CD14-positive monocyte (primary cell): ENCODE measurements around the gene SLIT3. TPM values are rescaled to one million over a fixed set of nuclear protein-coding genes. Genes with fewer than 3 reads are reported as not detected.

ENCODE experiments used
- DNase-seq, 3 donors: peaks; one replicate each; pipeline ENCODE4 v3.0.0-alpha.2; 2011 to 2022
- H2AFZ ChIP-seq: 2 replicates; pipeline ENCODE4 v1.6.0; 2012; ENCODE audit warnings: mild to moderate bottlenecking, low read depth, low read length, inconsistent platforms; ENCODE audit not compliant: insufficient read depth, poor library complexity, severe bottlenecking
- H3K27ac ChIP-seq, 2 donors: 1 replicate in 1 of 2; 2 replicates in 1 of 2; pipeline ENCODE4 v1.5.1; 2012 to 2013; ENCODE audit warnings: low read length in 2 of 2, control low read depth in 1 of 2, inconsistent platforms in 1 of 2, low read depth in 1 of 2, mild to moderate bottlenecking in 1 of 2
- H3K27me3 ChIP-seq, 2 donors: one replicate each; pipeline versions ENCODE4 v1.6.0 to v1.6.1; 2011 to 2013; ENCODE audit warnings: low read length in 2 of 2; ENCODE audit not compliant: control insufficient read depth in 2 of 2, insufficient read depth in 2 of 2
- H3K36me3 ChIP-seq, 2 donors: replicated peaks in 1 of 2; 1 replicate in 1 of 2; 2 replicates in 1 of 2; pipeline versions ENCODE4 v1.5.1 to v1.6.1; 2012 to 2013; ENCODE audit warnings: low read length in 2 of 2, control low read depth in 1 of 2, inconsistent platforms in 1 of 2, mild to moderate bottlenecking in 1 of 2; ENCODE audit not compliant: insufficient read depth in 2 of 2, control insufficient read depth in 1 of 2
- H3K4me1 ChIP-seq, 2 donors: 1 replicate in 1 of 2; 2 replicates in 1 of 2; pipeline versions ENCODE4 v1.5.1 to v1.6.1; 2012 to 2013; ENCODE audit warnings: low read length in 2 of 2, control low read depth in 1 of 2, inconsistent platforms in 1 of 2, mild to moderate bottlenecking in 1 of 2, moderate library complexity in 1 of 2; ENCODE audit not compliant: insufficient read depth in 2 of 2, control insufficient read depth in 1 of 2
- H3K4me2 ChIP-seq: replicated peaks from 2 replicates; pipeline ENCODE3; 2012; ENCODE audit warnings: low read length, moderate library complexity, mild to moderate bottlenecking; ENCODE audit not compliant: poor library complexity, severe bottlenecking; ENCODE audit errors: extremely low read depth
- H3K4me3 ChIP-seq, 3 experiments: fragments of 200-600 bp in 1 of 3; sonication (generic) in 1 of 3; replicated peaks in 1 of 3; 1 replicate in 2 of 3; 2 replicates in 1 of 3; pipeline ENCODE4 v1.5.1; 2011 to 2013; ENCODE audit warnings: low read length in 3 of 3, mild to moderate bottlenecking in 3 of 3, control low read depth in 2 of 3, low read depth in 2 of 3, inconsistent platforms in 1 of 3, moderate library complexity in 1 of 3
- H3K79me2 ChIP-seq: 2 replicates; pipeline ENCODE4 v1.6.0; 2012; ENCODE audit warnings: mild to moderate bottlenecking, control low read depth, inconsistent platforms, low read length, moderate library complexity; ENCODE audit not compliant: insufficient read depth
- H3K9ac ChIP-seq: 2 replicates; pipeline ENCODE4 v1.6.0; 2017; ENCODE audit warnings: low read length, mild to moderate bottlenecking; ENCODE audit not compliant: insufficient read depth, poor library complexity, severe bottlenecking
- H3K9me3 ChIP-seq, 2 donors: replicated peaks in 1 of 2; 1 replicate in 1 of 2; 2 replicates in 1 of 2; pipeline versions ENCODE4 v1.5.1 to v1.6.1; 2012 to 2013; ENCODE audit warnings: low read length in 2 of 2, control low read depth in 1 of 2; ENCODE audit not compliant: control insufficient read depth in 1 of 2, insufficient read depth in 1 of 2
- H4K20me1 ChIP-seq: 2 replicates; pipeline ENCODE4 v1.6.0; 2012; ENCODE audit warnings: mild to moderate bottlenecking, low read length, control low read depth, moderate library complexity; ENCODE audit not compliant: insufficient read depth
- H3K27ac Mint-ChIP-seq, 7 donors: one replicate each; pipeline ENCODE4 v1.8.0; 2020; ENCODE audit warnings: mild to moderate bottlenecking in 7 of 7, mixed read lengths in 7 of 7, moderate library complexity in 6 of 7, inconsistent platforms in 2 of 7
- H3K27me3 Mint-ChIP-seq, 3 donors: one replicate each; pipeline ENCODE4 v1.8.0; 2021 to 2022; ENCODE audit warnings: low read depth in 3 of 3, mild to moderate bottlenecking in 3 of 3, mixed read lengths in 3 of 3, moderate library complexity in 3 of 3, inconsistent platforms in 1 of 3
- H3K36me3 Mint-ChIP-seq, 2 donors: one replicate each; pipeline ENCODE4 v1.8.0; 2020; ENCODE audit warnings: mixed read lengths in 2 of 2, inconsistent platforms in 1 of 2, mild to moderate bottlenecking in 1 of 2
- H3K4me1 Mint-ChIP-seq: one replicate; pipeline ENCODE4 v1.8.0; 2020; ENCODE audit warnings: mild to moderate bottlenecking, mixed read lengths
- H3K4me3 Mint-ChIP-seq, 2 donors: one replicate each; pipeline ENCODE4 v1.8.0; 2020; ENCODE audit warnings: mild to moderate bottlenecking in 2 of 2, mixed read lengths in 2 of 2, moderate library complexity in 1 of 2
- H3K9me3 Mint-ChIP-seq, 7 donors: one replicate each; pipeline ENCODE4 v1.8.0; 2020 to 2022; ENCODE audit warnings: mixed read lengths in 7 of 7, mild to moderate bottlenecking in 6 of 7, moderate library complexity in 6 of 7, inconsistent platforms in 2 of 7
- CTCF ChIP-seq: fragments of 200-600 bp; IDR thresholded peaks from one replicate; pipeline ENCODE4 v1.8.0; 2022; ENCODE audit warnings: antibody characterized with exemption, mild to moderate bottlenecking
- WGBS: methylation state at CpG from one replicate; pipeline ENCODE4 v1.1.5; 2013; ENCODE audit warnings: missing lambda C conversion rate; ENCODE audit not compliant: insufficient coverage; 5-methylcytosine and 5-hydroxymethylcytosine counted together
- intact Hi-C, 2 donors: fragments of 100-400 bp; cut with micrococcal nuclease; formaldehyde crosslinking; loops; one replicate each; pipeline versions ENCODE4 v1.15.0 to v1.15.1; 2023
- polyA plus RNA-seq, 3 donors: library from polyadenylated mRNA; depleted of rRNA in 1 of 3; unstranded in 2 of 3; stranded (reverse) in 1 of 3; fragments of 300-500 nt in 2 of 3; fragments of >200 nt in 1 of 3; fragmentation: Illumina TruSeq in 2 of 3; gene quantifications; 1 replicate in 2 of 3; 2 replicates in 1 of 3; pipeline ENCODE4 v1.2.3, GENCODE V29; 2012 to 2021

SLIT3 gene
- polyA plus RNA-seq, 3 donors = not detected

DNA sequence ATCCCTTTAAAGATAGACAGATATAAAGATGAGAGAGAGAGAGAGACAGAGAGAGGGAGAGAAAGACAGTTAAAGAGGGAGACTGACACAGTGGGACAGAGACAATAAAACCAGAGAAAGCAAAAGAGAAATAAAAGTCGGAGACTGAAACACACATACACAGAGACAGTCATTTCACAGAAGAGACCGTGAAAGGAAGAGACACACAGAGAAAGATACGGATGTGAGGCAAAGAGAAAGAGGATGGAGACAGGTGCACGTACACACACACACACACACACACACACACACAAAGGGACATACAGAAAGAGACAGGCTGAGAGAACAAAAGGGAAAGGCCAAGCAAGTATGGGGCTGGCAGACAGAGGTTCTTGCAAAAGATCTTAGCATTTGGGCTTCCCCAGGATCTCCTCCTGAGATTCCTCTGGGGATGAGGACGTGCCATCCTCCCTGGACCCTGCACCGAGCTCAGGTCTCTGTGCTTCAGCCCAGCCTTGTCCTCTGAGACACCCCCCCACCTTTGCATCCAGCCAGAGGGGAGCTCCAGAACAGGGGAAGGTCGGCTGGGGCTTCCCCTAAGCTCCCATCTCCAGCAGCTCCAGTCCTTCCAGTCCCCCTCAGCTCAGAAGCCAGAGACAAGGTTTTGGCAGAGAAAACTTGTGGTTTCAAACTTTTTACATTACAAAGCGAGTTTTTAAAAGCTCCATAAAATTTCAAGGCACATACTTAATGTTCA, 403.4 kb downstream of the SLIT3 start:
- Mint-ChIP-seq H3K27me3 (peaks cover 0 to 3% (median 2%) of the 10 kb centered on the region in 3 donors), H3K36me3 (no peaks in the 10 kb centered on the region), H3K4me1 (peaks cover 5% of the 10 kb centered on the region), H3K9me3 (no peaks in the 10 kb centered on the region), H3K4me3 (no peak overlapping the region), H3K27ac (no peak overlapping the region)
- intact Hi-C loops = no loop called here
- Histone ChIP-seq H3K4me1 (no peaks in the 10 kb centered on the region), H2AFZ (no peak overlapping the region), H3K27me3 (no peaks in the 10 kb centered on the region), H3K27ac (no peak overlapping the region), H3K4me3 (no peak overlapping the region), H3K9me3 (no peaks in the 10 kb centered on the region), H3K79me2 (no peaks in the 10 kb centered on the region), H4K20me1 (no peaks in the 10 kb centered on the region), H3K36me3 (no peaks in the 10 kb centered on the region), H3K4me2 (no peak overlapping the region), H3K9ac (no peak overlapping the region)
- no peak for TF ChIP-seq CTCF
- WGBS = 83% methylated on average over 3 of the region's 8 CpGs
- no peak for DNase-seq

DNA sequence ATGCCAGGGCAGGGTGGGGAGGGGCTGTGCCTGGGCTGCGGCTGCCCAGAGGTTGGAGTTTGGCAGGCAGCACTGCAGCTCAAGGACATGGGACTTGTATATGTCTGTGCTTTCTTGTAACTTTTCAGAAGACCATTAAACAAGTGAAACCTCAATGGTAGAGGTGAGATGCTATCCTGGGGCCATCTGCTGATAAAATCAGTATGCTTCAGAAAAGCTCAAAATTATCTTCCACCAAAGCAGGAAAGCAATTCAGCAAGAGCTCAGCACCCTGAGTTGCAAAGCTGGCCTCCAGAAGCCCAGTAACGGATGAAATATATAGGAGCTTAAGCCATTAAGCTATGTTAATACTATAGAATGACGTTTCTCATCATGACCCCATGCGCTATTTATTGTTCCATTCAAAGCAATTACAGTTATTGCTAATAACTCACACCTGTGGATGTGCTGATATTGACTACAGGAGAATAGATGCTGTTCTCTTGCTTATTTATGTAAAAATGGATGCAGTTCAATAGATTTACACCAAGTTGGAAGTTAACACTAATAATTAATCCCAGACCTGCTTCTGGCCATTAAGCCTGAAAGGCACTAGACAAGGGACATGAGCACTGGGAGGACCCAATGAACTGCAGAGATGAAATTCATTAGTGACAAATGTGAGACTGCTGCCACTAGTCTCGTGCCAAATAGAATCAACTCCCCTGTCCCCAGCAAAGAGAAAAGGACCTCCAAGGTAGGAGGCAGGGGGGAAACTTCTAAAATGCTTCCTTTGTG, 405.5 kb downstream of the SLIT3 start:
- no peaks in the 10 kb centered on the region for H4K20me1 ChIP-seq
- no peak overlapping the region for H3K4me3 ChIP-seq
- H3K27me3 Mint-ChIP-seq = peaks cover 0 to 2% (median 2%) of the 10 kb centered on the region in 3 donors
- H3K27ac ChIP-seq = no peak overlapping the region
- 80% methylated on average over 1 of the region's 5 CpGs for WGBS
- no peaks in the 10 kb centered on the region for H3K36me3 ChIP-seq
- peaks cover 5% of the 10 kb centered on the region for H3K4me1 Mint-ChIP-seq
- no peak overlapping the region for H3K27ac Mint-ChIP-seq
- TF ChIP-seq CTCF = no peak
- no peak for DNase-seq
- H3K4me3 Mint-ChIP-seq = no peak overlapping the region
- no peaks in the 10 kb centered on the region for H3K9me3 ChIP-seq
- H3K36me3 Mint-ChIP-seq = no peaks in the 10 kb centered on the region
- no peaks in the 10 kb centered on the region for H3K9me3 Mint-ChIP-seq
- H2AFZ ChIP-seq = no peak overlapping the region
- H3K4me1 ChIP-seq = no peaks in the 10 kb centered on the region
- no peaks in the 10 kb centered on the region for H3K27me3 ChIP-seq
- no peak overlapping the region for H3K4me2 ChIP-seq
- no peak overlapping the region for H3K9ac ChIP-seq
- no peaks in the 10 kb centered on the region for H3K79me2 ChIP-seq
- intact Hi-C loops = no loop called here
